GM12878 (cell line): ENCODE measurements around the gene FOSL1. TPM values are rescaled to one million over a fixed set of nuclear protein-coding genes. Genes with fewer than 3 reads are reported as not detected.

Source experiments
- ATF7 ChIP-seq: fragments of 450-650 bp; IDR thresholded peaks from 2 replicates; pipeline ENCODE4 v1.6.1; 2016; ENCODE audit warnings: low read depth, mild to moderate bottlenecking
- CREB1 ChIP-seq: IDR thresholded peaks from 2 replicates; pipeline ENCODE4 v1.6.1; 2012; ENCODE audit warnings: low read depth, mild to moderate bottlenecking, inconsistent platforms
- E2F4 ChIP-seq: IDR thresholded peaks from 2 replicates; pipeline ENCODE4 v1.6.1; 2012; ENCODE audit warnings: low read depth, low read length, improper control_type of control experiment
- E4F1 ChIP-seq: fragments of 450-650 bp; IDR thresholded peaks from 2 replicates; pipeline ENCODE4 v1.6.1; 2018; ENCODE audit warnings: borderline replicate concordance, mild to moderate bottlenecking; ENCODE audit not compliant: partially characterized antibody
- EGR1 ChIP-seq, 2 experiments: IDR thresholded peaks; 1 replicate in 1 of 2; 2 replicates in 1 of 2; pipeline ENCODE4 v1.6.1; 2011 to 2012; ENCODE audit warnings: low read depth in 2 of 2, low read length in 2 of 2, borderline replicate concordance in 1 of 2, mild to moderate bottlenecking in 1 of 2, moderate library complexity in 1 of 2
- GABPA ChIP-seq: IDR thresholded peaks from 2 replicates; pipeline ENCODE4 v1.6.1; 2014; ENCODE audit warnings: antibody characterized with exemption, low read depth, mild to moderate bottlenecking, inconsistent platforms
- HDGF ChIP-seq: fragments of 450-650 bp; IDR thresholded peaks from 2 replicates; pipeline ENCODE4 v1.6.1; 2016; ENCODE audit warnings: antibody characterized with exemption
- IRF4 ChIP-seq: IDR thresholded peaks from 2 replicates; pipeline ENCODE4 v1.6.1; 2011; ENCODE audit warnings: low read depth, low read length
- KAT2A ChIP-seq: conservative IDR thresholded peaks from 2 replicates; pipeline ENCODE4 v1.6.1; 2011; ENCODE audit warnings: low read depth, low read length; ENCODE audit not compliant: control insufficient read depth
- MEF2B ChIP-seq: fragments of 450-650 bp; IDR thresholded peaks from 2 replicates; pipeline ENCODE4 v1.6.1; 2018; ENCODE audit warnings: mild to moderate bottlenecking, moderate library complexity; ENCODE audit not compliant: partially characterized antibody, poor library complexity, severe bottlenecking
- MTA3 ChIP-seq: IDR thresholded peaks from 2 replicates; pipeline ENCODE4 v1.6.1; 2012; ENCODE audit warnings: low read length, inconsistent platforms, borderline replicate concordance
- MYC ChIP-seq: IDR thresholded peaks from 2 replicates; pipeline ENCODE4 v1.6.1; 2011; ENCODE audit warnings: mild to moderate bottlenecking, low read length, moderate library complexity, inconsistent platforms; ENCODE audit not compliant: insufficient read depth, insufficient replicate concordance, insufficient read length, severe bottlenecking
- NFXL1 ChIP-seq: fragments of 450-650 bp; IDR thresholded peaks from 2 replicates; pipeline ENCODE4 v1.6.1; 2017; ENCODE audit warnings: antibody characterized with exemption, mild to moderate bottlenecking, borderline replicate concordance
- NFYB ChIP-seq: IDR thresholded peaks from 2 replicates; pipeline ENCODE4 v1.6.1; 2011; ENCODE audit warnings: low read depth, mild to moderate bottlenecking, low read length, improper control_type of control experiment, moderate library complexity; ENCODE audit not compliant: insufficient read depth
- NR2C1 ChIP-seq: fragments of 450-650 bp; IDR thresholded peaks from 2 replicates; pipeline ENCODE4 v1.6.1; 2017; ENCODE audit warnings: antibody characterized with exemption, mild to moderate bottlenecking, moderate library complexity
- RAD21 ChIP-seq: IDR thresholded peaks from 2 replicates; pipeline ENCODE4 v1.6.1; 2011; ENCODE audit warnings: mild to moderate bottlenecking, low read depth, low read length, moderate library complexity; ENCODE audit not compliant: insufficient read depth
- RELA ChIP-seq: fragments of 450-650 bp; IDR thresholded peaks from 2 replicates; pipeline ENCODE4 v1.8.0; 2014; ENCODE audit warnings: borderline replicate concordance; ENCODE audit not compliant: partially characterized antibody
- RELB ChIP-seq: fragments of 450-650 bp; IDR thresholded peaks from 2 replicates; pipeline ENCODE4 v1.6.1; 2017; ENCODE audit warnings: low read depth, mild to moderate bottlenecking, moderate library complexity
- SIN3A ChIP-seq: IDR thresholded peaks from 2 replicates; pipeline ENCODE4 v1.6.1; 2012; ENCODE audit warnings: low read depth, low read length, improper control_type of control experiment
- SKIL ChIP-seq: fragments of 450-650 bp; IDR thresholded peaks from 2 replicates; pipeline ENCODE4 v1.6.1; 2017; ENCODE audit warnings: mild to moderate bottlenecking, low read depth, inconsistent platforms; ENCODE audit not compliant: poor library complexity, severe bottlenecking
- TCF3 ChIP-seq: IDR thresholded peaks from 2 replicates; pipeline ENCODE4 v1.6.1; 2012; ENCODE audit warnings: low read depth, mild to moderate bottlenecking, low read length, borderline replicate concordance; ENCODE audit not compliant: insufficient read depth
- ZSCAN29 ChIP-seq: fragments of 450-650 bp; IDR thresholded peaks from 2 replicates; pipeline ENCODE4 v1.6.1; 2017; ENCODE audit warnings: mild to moderate bottlenecking, moderate library complexity
- polyA plus RNA-seq, 11 experiments: library from polyadenylated mRNA; depleted of rRNA in 4 of 11; unstranded in 6 of 11; stranded (reverse) in 5 of 11; fragments of >200 nt; fragmentation: Nextera tagmentation in 4 of 11; fragmentation: Illumina TruSeq in 1 of 11; extraction: Ambion mirVana in 4 of 11; extraction: Trizol in 1 of 11; gene quantifications; 1 replicate in 1 of 11; 2 replicates in 10 of 11; pipeline versions ENCODE4 v1.2.1 to v1.2.3, GENCODE V29; 2011 to 2016; ENCODE audit warnings: inconsistent platforms in 2 of 11, missing spikeins in 2 of 11, low read depth in 1 of 11
- total RNA-seq, 4 experiments: library from RNA; depleted of rRNA in 3 of 4; stranded (reverse); fragments of >200 nt in 3 of 4; fragmentation: Illumina TruSeq in 1 of 4; extraction: Trizol in 1 of 4; gene quantifications; 2 replicates each; pipeline versions ENCODE4 v1.2.1 to v1.2.3, GENCODE V29; 2013 to 2021

Gene FOSL1
- total and polyA plus RNA-seq, 10 of the 15 experiments (the other 5 are each of a cell fraction or from before 2014, with no cell fraction given): 0.82 to 5.4 (median 2.1) TPM

GRCh38 chr11:65873318-65874156 lies 26.7 kb downstream of the FOSL1 start (continued):
- TF ChIP-seq RELB: peak; percentile 79
- TF ChIP-seq RELA: peak; percentile 70
- TF ChIP-seq ATF7: no peak
- no peak for TF ChIP-seq MYC
- peak in 1 of 2 experiments; percentile 73; a peak in 1 of 3 replicates for TF ChIP-seq EGR1 (IDR thresholded peaks at IDR 0.05; ENCODE audit: borderline replicate concordance in 1 of 2, low read depth in 2 of 2, low read length in 2 of 2)
- no peak for TF ChIP-seq GABPA
- peak; percentile 32 for TF ChIP-seq MEF2B
- no peak for TF ChIP-seq E2F4
- TF ChIP-seq RAD21: no peak
- TF ChIP-seq E4F1: no peak
- TF ChIP-seq SKIL: peak; percentile 68
- no peak for TF ChIP-seq TCF3
- TF ChIP-seq HDGF: peak; percentile 87
- TF ChIP-seq NFXL1: no peak
- no peak for TF ChIP-seq KAT2A
- TF ChIP-seq IRF4: no peak
- TF ChIP-seq NFYB: no peak
- TF ChIP-seq ZSCAN29: no peak
- no peak; the same call in 1 of the 2 replicates for TF ChIP-seq NR2C1
- TF ChIP-seq CREB1: peak; percentile 79
- no peak for TF ChIP-seq MTA3
- peak; percentile 42; the same call in 1 of the 2 replicates for TF ChIP-seq SIN3A
